Thyroid gland (tissue), 4 donors: Measurements from ENCODE around the gene PTCD1.

Source experiments
- POLR2A ChIP-seq, 2 donors: fragments of 450-650 bp; IDR thresholded peaks; one replicate each; pipeline ENCODE4 v1.6.1; 2017; ENCODE audit warnings: antibody characterized with exemption in 2 of 2, mild to moderate bottlenecking in 2 of 2, moderate library complexity in 1 of 2
- TF ChIP-seq, protein P1 (sequence below), 6 experiments: fragments of 200-600 bp in 3 of 6; fragments of 450-650 bp in 3 of 6; sonication (generic) in 3 of 6; IDR thresholded peaks; one replicate each; pipeline ENCODE4 v1.5.1; 2016 to 2019; ENCODE audit warnings: antibody characterized with exemption in 6 of 6, mild to moderate bottlenecking in 2 of 6, inconsistent platforms in 1 of 6, moderate library complexity in 1 of 6

DNA sequence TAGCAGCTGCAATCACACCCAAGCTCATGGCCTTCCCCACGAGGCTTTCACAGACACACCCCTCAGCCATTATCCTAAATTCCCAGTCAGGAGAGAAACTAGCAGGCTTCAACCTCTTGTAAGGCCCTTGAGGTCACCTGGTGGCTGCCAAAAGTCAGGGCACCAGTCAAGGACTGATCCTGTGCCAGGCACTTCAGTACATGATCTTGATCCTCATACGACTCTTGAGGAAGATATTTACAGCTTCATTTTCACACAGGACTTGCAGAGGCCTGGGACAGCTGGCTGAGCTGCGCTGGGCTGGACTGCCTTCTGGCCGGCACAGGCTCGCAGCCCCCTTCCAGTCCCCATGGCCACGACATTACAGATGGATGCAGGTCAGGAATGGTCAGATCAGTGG lies 39.0 kb downstream of the PTCD1 start:
- TF ChIP-seq, protein P1, sequence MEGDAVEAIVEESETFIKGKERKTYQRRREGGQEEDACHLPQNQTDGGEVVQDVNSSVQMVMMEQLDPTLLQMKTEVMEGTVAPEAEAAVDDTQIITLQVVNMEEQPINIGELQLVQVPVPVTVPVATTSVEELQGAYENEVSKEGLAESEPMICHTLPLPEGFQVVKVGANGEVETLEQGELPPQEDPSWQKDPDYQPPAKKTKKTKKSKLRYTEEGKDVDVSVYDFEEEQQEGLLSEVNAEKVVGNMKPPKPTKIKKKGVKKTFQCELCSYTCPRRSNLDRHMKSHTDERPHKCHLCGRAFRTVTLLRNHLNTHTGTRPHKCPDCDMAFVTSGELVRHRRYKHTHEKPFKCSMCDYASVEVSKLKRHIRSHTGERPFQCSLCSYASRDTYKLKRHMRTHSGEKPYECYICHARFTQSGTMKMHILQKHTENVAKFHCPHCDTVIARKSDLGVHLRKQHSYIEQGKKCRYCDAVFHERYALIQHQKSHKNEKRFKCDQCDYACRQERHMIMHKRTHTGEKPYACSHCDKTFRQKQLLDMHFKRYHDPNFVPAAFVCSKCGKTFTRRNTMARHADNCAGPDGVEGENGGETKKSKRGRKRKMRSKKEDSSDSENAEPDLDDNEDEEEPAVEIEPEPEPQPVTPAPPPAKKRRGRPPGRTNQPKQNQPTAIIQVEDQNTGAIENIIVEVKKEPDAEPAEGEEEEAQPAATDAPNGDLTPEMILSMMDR (IDR thresholded peaks at IDR 0.05): no peak
- no peak for TF ChIP-seq POLR2A (IDR thresholded peaks at IDR 0.05)
